Right forelimb (tissue), 1 donor: ENCODE data around the gene TMEM231.
"Not testable (repeated sequence)": the region's sequence is repeated elsewhere in the genome, so short reads cannot be mapped to it uniquely, and the experiment has no call there.

Experiments
- DNase-seq: peaks from one replicate; pipeline ENCODE4 v3.0.0-alpha.2; 2018

The TMEM231 gene

GRCh38 chr16:75566758-75567255, 10.8 kb upstream of the TMEM231 start:
- no peak for DNase-seq

GRCh38 chr16:75566040-75566757, 10.1 kb upstream of the TMEM231 start, which contains the start of gene GABARAPL2:
TSS of gene GABARAPL2 (plus strand) at chr16:75566379. CDS start at chr16:75566487, 108 bp downstream.
- DNase-seq, result peak; percentile 95

- no peak for DNase-seq
These were observed 9.6 kb upstream of the TMEM231 start for GRCh38 chr16:75565640-75566039.

DNA sequence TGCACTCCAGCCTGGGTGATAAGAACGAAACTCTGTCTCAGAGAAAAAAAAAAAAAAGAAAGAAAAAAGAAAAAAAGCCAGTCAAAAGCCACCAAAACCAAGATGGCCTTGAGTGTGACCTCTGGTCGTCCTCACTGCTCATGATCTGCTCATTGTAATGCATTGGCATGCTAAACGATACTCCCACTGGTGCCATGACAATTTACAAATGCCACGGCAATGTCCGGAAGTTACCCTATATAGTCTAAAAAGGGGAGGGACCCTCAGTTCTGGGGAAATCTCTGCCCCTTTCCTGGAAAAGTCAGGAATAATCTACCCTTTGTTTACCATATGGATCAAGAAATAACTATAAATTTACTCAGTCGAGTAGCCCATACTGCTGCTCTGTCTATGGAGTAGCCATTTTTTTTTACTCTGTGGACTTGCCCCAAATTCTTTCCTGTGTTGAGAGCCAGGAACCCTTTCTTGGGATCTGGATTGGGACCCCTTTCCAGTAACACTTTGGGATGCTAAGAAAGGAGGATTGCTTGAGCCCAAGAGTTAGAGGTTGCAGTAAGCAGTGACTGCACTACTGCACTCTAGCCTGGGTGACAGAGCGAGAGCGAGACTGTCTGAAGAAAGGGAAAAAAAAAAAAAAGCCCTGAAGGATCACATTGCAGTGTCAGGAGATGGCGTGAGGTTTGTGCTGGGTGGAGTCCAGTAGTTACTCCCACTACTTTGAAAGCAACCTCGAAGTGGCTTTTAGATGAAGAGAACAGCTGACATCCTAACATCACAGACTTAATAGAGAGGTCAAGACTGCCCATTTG, 3.7 kb upstream of the TMEM231 start:
- DNase-seq, result no peak

GRCh38 chr16:75558846-75559401, 2.9 kb upstream of the TMEM231 start:
- DNase-seq, result no peak

GRCh38 chr16:75556431-75556950, 439 bp upstream of the TMEM231 start:
- no peak for DNase-seq

DNA sequence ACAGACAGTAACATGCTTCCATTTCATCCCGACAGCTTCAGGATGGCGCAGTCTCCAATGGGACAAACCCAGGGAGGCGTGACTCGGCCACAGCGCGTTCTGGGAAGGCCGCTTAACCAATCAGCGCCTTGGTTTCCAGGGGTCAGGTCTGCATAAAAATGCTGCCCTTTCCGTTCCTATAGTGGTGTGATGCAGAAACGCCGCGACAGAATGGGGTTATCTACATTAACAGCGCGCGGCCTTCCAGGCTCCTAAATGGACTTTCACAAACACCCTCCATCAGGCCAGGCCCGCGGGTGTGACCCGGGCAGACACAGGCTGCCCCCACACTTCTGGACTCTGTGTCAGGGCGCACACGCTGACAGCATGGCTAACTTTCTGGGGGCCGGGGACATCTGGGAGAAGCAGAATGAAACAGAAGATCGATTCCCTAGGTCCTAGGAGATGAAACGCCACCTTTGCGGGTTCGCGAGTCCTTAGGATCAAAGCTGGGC, 792 bp downstream of the TMEM231 start:
- DNase-seq, result peak; percentile 75

DNA sequence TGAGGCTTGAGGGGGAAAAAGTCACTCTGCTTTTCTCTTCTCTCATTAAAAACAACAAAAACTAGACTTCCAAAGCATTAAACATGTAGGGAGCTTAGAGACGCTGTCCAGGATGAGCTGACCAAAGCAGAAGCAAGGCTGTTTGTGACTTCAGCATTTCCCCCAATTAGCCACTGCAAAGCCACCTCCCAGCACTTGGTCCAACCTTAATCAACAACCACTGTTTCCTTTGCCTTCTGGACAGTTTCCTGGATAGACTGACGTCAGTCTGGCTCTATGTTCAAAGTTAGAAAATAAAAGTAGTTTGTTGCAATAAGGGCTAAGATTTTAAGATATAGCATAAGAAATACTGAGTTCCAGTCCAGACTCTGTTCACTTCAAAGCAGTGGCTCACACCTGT, 3.1 kb downstream of the TMEM231 start:
- no peak for DNase-seq

GRCh38 chr16:75550211-75550662, 5.8 kb downstream of the TMEM231 start:
- no peak for DNase-seq

DNA sequence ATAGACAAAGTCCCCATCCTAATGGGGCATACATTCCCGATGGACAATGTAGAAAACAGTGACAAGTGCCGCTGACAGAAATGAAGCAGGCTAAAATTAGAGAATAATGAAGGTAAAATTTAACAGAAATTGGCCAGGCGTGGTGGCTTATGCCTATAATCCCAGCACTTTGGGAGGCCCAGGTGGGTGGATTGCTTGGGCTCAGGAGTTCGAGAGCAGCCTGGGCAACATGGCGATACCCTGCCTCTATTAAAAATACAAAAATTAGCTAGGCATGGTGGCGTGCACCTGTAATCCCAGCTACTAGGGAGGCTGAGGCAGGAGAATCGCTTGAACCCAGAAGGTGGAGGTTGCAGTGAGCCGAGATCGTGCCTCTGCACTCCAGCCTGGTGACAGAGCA, 7.6 kb downstream of the TMEM231 start:
- not testable (repeated sequence) for DNase-seq

- no peak for DNase-seq
These were observed 9.8 kb downstream of the TMEM231 start for GRCh38 chr16:75546293-75546692.

GRCh38 chr16:75545879-75546278, 10.2 kb downstream of the TMEM231 start:
- DNase-seq, result not testable (repeated sequence)

DNA sequence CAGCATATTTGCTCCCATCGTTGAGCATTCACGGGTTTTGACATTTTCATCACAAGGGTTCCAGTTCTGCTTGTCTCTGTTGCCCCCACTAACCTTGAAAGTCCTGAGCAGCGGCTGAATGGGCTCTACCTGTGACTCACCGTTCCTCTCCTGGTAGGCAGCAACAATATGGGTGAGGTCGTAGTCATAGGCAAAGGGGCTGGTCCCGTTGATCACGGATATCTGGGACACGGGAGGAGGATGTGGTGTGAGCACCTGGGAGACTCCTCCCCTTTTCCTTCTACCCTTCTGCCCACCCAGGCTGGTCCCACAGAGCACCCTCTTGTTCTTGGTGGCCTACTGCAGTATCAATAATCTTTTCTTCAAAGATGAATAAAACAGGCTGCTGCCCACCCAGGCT, 13.6 kb downstream of the TMEM231 start:
- DNase-seq, result not testable (repeated sequence)

DNA sequence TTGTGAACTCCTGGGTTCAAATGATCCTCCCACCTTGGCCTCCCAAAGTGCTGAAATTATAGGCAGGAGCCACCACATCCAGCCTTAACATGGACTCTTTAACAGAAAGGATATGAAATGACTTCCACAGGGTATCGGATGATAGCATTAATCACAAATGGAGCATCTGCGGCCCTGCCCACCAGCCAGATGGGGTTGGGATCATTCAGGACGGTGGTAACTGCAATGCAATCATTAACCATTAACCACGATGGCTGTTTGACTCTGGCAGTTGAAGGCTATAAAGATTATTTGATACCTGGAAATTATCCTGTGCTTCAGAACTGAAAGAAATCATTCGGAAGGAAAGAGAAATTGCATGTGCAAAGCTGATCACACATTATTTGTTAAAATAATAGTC, 14.8 kb downstream of the TMEM231 start:
- no peak for DNase-seq

DNA sequence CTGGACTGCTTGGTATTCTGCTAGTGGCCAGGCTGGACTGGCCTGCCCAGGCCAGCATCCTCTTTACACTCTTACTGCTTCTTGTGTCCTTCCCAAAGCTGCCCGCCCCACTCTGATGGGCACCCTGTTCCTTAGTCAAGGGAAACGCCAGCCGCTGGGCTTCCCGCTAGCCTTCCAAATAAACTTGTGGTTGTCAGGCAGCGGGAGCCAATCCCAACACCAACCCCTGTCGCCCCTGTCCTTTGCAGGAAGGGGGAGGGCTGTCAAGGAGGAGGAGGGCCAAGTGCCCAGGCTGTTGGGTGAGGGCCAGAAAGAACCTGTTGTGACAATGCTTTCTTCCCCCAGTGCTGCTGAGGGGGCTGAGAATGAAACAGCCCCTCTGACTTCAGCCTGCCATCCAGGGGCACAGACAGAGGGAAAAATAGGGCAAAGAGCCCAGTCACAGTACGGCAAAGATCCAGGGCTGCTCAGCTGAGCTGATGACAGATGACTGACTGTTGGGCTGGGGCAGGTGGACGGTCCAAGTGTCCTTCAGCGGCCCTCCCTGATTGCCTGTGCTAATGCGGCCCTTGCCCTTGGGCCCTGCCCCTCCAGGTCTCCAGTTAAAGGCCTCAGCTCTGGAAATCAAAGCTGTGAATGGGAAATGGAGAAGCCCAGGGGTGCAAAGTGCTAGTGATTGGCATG, 17.0 kb downstream of the TMEM231 start:
- DNase-seq, result not testable (repeated sequence)

DNA sequence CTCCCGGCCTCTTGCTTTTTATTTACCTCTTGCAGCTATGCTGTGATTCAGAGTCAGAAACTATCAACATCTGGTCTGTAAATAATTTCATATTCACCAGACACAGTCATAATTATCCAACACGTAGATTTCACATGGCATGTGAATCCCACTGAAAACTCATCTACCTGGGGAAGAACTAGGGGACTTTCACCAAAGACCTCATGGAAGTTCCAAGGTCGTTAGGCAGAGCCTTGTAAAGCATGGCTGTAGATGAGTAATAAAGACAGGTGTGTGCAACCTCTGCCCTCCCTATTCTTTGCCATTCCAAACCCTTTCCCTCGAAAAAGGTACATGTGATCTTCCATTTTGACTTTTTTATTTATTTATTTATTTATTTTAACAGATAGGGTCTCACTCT, 18.3 kb downstream of the TMEM231 start:
- DNase-seq, result no peak

DNA sequence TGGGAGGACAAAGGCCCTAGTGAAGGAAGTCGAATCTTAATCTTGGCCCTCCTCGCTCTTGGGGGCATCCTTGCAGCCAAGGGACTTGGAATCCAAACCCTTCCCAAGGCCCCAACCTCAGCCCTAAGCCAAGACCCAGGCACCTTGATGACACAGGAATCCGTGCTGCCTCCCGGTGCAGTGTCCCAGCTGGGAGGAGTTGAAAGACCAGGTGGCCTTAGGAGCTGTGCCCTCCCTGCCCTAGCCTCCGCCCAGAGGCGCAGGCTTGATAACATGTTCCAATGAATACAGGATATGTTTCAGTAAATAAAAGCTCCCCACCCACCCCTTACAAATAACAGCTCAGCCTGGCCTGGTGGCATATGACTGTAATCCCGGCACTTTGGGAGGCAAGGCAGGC, 20.2 kb downstream of the TMEM231 start, which contains the start of gene CHST5:
TSS of gene CHST5 (minus strand) at position 208 of the 400 bp plus-strand sequence. CDS start 5,724 bp downstream, outside the sequence.
- DNase-seq, result no peak

DNA sequence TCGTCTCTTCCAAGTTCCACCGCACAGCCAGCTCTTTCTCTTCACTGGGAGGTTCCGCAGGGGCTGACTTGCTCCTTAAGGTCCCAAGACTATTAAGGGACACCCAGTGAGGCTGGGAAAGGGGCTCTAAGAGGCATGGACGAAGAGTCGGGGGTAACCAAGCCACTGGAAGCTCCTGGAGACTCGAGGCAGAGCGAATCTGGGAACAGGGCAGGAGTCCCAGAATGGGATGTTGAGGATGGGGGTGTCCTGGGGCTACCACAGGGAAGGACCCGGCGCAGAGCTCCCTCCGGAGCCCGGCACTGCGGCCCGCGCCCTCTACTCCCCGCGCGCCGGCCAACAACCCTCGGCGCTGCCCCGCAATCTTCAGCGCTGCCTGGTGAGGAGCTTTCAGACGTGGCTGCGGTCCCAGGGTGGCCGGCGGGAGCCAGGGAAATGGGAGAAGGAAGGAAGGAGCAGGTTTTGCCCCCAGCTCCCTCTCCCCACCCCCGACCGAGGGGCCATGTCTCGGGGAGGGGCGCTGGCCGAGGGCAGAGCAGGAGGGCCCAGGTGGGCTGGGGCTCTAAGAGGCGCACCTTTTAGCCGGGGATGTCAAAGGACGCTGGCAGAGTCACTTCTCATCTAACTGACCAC, 20.7 kb downstream of the TMEM231 start:
- no peak for DNase-seq

DNA sequence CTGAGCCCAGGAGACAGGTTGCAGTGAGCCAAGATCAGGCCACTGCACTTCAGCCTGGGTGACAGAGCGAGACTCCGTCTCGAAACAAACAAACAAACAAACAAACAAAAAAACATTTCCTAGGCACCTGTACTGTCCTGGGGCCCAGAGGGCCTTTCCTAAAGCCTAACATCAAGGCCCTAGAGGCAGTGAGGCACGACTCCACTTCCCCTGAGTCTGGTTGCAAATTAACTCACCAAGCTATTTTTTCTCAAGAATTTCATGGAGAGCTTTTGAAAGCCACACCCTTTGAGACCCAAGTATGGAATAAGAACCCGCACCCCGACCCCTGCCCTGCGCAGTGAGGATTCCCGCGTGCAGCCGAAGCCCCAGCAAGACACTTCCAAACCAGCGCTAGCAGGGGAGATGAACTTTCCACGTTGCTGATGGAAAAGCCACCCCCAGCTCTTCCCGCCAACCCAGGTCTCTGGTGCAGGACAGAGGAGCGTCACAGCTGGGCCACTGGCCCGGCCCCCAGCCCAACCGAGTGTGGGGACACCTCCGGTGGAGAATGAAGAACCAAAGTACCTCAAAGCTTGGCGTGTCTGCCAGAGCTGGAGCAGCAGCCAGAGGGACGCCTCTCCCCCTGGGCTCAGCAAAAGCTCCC, 21.4 kb downstream of the TMEM231 start:
- DNase-seq, result no peak

DNA sequence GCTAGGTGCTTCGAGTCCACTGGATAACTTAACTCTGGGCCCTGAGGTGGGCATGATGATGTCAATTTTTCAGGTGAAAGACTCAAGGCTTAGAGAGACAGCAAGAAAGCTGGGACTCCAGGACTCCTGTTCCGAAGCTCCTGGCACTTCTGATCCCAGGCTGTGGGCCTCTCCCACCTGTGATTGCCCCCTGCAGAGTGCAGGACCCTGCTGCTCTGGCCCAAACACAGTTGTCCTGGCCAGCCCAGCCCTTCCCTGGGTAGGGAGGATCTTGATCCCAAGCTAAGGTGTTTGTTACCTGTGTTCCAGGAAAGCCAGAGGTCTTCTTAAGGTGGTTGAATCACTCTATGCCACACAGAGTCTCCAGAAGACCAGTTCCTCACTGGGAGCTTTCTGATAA, 23.3 kb downstream of the TMEM231 start:
- no peak for DNase-seq

GRCh38 chr16:75532142-75532765, 23.8 kb downstream of the TMEM231 start:
- no peak for DNase-seq
